ENCODE results near the gene MTFP1.

The MTFP1 gene

DNA sequence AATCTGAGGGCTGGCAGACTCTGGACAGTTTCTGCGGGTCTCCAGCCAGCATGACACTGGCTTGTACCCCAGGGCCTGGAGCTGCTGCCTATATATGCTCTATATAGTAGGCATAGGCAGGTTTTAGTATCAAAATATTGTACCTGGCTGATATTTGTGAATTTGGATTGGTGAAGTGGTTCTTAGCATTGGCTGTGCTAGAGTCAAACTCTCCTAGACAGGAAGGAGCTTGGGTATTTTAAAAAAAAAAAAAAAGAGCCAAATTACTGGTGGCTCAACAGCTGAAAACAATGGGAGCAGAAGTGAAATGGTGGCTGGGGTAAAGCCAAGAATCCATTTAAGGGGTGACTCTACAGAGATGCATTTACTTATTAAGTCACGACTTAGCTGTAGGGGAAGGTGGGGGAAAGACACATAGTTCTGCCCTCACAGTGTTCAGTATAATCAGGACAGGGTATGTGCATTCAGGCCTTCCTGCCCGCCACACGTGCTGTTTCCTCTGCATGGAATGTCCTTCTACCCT is 11.0 kb upstream of the MTFP1 start:
- TF ChIP-seq CTCF (IDR thresholded peaks at IDR 0.05; ENCODE audit: insufficient read depth, missing control alignments): no peak
- FAIRE-seq (no peak), DNase-seq (ENCODE audit: insufficient read length, low spot score) (no peak)

GRCh38 chr22:30416403-30416802 is 9.2 kb upstream of the MTFP1 start:
- no peak for TF ChIP-seq CTCF (IDR thresholded peaks at IDR 0.05; ENCODE audit: insufficient read depth, missing control alignments)
- no peak for DNase-seq (ENCODE audit: insufficient read length, low spot score)
- no peak for FAIRE-seq

DNA sequence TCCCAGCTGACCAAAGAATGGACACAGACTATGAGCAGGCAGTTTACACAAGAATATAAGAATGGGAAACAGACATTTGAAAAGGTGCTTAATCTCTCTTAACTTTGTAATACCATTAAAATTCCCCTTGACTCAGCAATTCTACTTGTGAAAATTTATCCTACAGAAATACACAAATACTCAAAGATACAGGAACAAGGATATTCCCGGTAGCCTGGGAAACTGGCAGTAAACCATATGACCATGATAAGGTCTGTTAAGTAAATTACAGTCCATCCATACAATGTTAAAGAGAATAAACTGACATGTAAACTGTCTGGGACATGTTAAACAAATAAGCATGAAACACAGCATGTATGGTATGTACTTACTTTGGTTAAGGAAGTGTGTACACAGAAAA is 8.7 kb upstream of the MTFP1 start:
- no peak for DNase-seq (ENCODE audit: insufficient read length, low spot score)
- FAIRE-seq: no peak
- no peak for TF ChIP-seq CTCF (IDR thresholded peaks at IDR 0.05; ENCODE audit: insufficient read depth, missing control alignments)

DNA sequence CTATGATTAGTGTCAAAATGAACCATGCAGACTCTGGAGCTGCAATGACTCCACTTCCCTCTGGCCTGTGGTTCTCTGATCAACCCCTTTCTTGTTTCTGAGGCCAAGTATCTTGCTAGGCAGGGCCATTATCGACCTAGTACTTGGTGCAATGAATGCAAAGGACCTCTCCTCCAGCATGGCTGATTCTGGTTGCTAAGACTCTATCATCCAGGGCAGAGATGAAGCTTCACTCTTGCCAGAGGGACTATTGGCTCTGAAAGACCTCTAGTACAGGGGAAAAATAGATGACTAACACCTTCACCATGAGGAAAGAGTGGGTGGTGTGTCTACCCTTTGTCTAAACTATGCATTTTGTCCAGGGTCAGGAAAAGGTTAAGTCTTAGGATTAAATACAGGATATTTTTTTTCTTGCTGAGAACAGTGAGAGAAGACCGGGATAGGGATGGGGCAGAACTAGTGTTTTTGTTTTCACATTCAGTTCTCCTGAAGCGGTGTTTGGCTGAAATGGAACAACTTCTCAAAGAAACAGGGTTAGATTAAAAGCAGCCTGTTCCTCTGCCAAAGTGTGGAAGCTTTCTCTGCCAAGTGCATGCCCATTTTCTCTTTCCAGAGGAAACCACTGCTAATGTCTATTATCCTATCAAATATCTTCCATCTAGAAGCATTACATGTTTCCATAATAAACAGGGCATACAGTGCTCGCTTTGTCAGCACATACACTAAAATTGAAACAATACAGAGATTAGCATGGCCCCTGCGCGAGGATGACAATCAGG is 5.0 kb upstream of the MTFP1 start:
- FAIRE-seq: no peak

DNA sequence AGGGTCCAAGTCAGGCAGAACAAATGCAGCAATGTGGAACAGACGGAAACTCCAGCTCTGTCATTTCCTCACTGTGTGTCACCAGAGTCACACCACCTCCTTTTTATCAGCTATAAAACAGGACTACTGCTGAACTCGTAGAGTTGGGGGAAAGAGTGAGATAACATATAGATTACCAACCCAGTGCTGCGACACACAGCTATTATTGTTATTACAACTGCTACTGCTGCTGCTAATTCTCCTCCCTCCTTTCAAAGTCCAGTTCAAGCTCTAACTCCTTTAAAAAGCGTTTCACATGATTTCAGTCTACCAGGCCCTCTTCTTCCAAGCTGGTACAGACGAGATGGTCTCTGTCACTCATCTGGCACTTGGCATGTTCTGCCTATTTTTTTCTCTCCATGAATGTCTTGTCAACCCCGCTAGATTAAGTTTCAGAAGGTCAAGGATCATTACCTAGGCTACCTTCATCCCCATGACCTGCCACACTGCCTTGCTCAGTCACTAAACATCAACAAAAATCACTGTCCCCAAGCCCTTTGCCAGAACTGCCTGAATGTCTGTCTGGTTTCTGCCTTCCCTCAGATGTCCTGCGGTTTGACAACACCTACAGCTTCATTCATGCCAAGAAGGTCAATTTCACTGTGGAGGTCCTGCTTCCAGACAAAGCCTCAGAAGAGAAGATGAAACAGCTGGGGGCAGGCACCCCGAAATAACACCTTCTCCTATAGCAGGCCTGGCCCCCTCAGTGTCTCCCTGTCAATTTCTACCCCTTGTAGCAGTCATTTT is 3.7 kb upstream of the MTFP1 start:
- FAIRE-seq (no peak), DNase-seq (ENCODE audit: insufficient read length, low spot score) (no peak)
- TF ChIP-seq CTCF (IDR thresholded peaks at IDR 0.05; ENCODE audit: insufficient read depth, missing control alignments): no peak

More for the DNA sequence above, 5.0 kb upstream of the MTFP1 start:
- DNase-seq (ENCODE audit: insufficient read length, low spot score): no peak
- no peak for TF ChIP-seq CTCF (IDR thresholded peaks at IDR 0.05; ENCODE audit: insufficient read depth, missing control alignments)

GRCh38 chr22:30422481-30423300 is 2.9 kb upstream of the MTFP1 start:
- DNase-seq (ENCODE audit: insufficient read length, low spot score) (no peak), FAIRE-seq (no peak)
- no peak for TF ChIP-seq CTCF (IDR thresholded peaks at IDR 0.05; ENCODE audit: insufficient read depth, missing control alignments)
